SH-SY5Y (cell line): ENCODE results near the gene C1orf226.

Experiments used
- GATA2 ChIP-seq: IDR thresholded peaks from 2 replicates; pipeline ENCODE4 v1.6.1; 2011; ENCODE audit warnings: mild to moderate bottlenecking, low read depth, low read length
- GATA3 ChIP-seq: IDR thresholded peaks from 2 replicates; pipeline ENCODE4 v1.6.1; 2011; ENCODE audit warnings: low read depth, mild to moderate bottlenecking, low read length, moderate library complexity

DNA sequence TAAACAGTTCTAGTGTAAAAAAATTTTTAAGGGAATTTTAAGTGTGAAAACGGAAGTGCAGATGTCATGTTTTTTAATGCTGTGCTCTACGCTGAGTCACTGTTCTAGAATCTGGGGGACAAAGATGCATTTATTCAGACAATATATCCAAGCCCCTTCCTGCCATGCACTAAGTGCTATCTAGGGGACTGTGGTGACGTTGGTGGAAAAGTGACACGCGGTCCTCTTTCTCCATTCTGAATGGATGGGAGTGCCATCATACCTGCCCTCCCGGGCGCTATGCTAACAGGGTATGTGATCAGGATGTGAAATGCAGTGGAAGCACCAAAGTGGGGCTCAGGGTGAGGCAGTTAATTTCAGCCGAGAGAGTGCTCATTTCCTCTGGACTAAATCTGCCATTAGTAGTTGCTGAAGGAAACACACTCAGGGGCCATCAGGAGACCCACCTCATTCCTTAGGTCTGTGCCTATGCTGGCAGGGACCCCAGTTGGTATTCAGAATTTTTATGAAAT, 6.6 kb downstream of the C1orf226 start:
- TF ChIP-seq GATA2: no peak
- TF ChIP-seq GATA3: no peak
